Thymus (tissue), 11 donors: ENCODE data around the gene THEMIS. TPM values are rescaled to one million over a fixed set of nuclear protein-coding genes. Genes with fewer than 3 reads are reported as not detected.

Experiments used
- DNase-seq, 9 donors: peaks; one replicate each; pipeline ENCODE4 v3.0.0-alpha.2; 2013; ENCODE audit warnings: low spot score in 9 of 9, low read depth in 6 of 9, missing footprints in 1 of 9
- H3K27ac ChIP-seq, 2 donors: one replicate each; pipeline ENCODE4 v1.5.1; 2013; ENCODE audit warnings: control low read depth in 1 of 2, low read depth in 1 of 2, low read length in 1 of 2, mild to moderate bottlenecking in 1 of 2, moderate library complexity in 1 of 2
- H3K27me3 ChIP-seq, 2 donors: one replicate each; pipeline ENCODE4 v1.5.1; 2013; ENCODE audit warnings: low read length in 1 of 2; ENCODE audit not compliant: control insufficient read depth in 2 of 2, insufficient read depth in 1 of 2
- H3K36me3 ChIP-seq, 2 donors: one replicate each; pipeline ENCODE4 v1.5.1; 2013; ENCODE audit warnings: low read length in 1 of 2, mild to moderate bottlenecking in 1 of 2, moderate library complexity in 1 of 2; ENCODE audit not compliant: control insufficient read depth in 2 of 2, insufficient read depth in 2 of 2
- H3K4me1 ChIP-seq, 2 donors: one replicate each; pipeline ENCODE4 v1.5.1; 2013; ENCODE audit warnings: low read length in 2 of 2; ENCODE audit not compliant: control insufficient read depth in 2 of 2, insufficient read depth in 2 of 2
- H3K4me3 ChIP-seq, 2 donors: one replicate each; pipeline ENCODE4 v1.5.1; 2013; ENCODE audit warnings: low read length in 2 of 2, control low read depth in 1 of 2, mild to moderate bottlenecking in 1 of 2
- H3K9me3 ChIP-seq, 2 donors: one replicate each; pipeline ENCODE4 v1.5.1; 2013; ENCODE audit warnings: low read length in 1 of 2, mild to moderate bottlenecking in 1 of 2; ENCODE audit not compliant: control insufficient read depth in 2 of 2, insufficient read depth in 1 of 2
- WGBS: extraction: QIAGEN DNeasy Blood & Tissue Kit; methylation state at CpG from one replicate; pipeline ENCODE4 v1.1.7; 2013; 5-methylcytosine and 5-hydroxymethylcytosine counted together
- polyA plus RNA-seq: library from polyadenylated mRNA; stranded (reverse); fragments of 200-250 nt; gene quantifications from one replicate; pipeline ENCODE4 v1.2.3, GENCODE V29; 2013
- total RNA-seq: library from RNA; stranded (reverse); fragments of 120-200 nt; gene quantifications from one replicate; pipeline ENCODE4 v1.2.4, GENCODE V29; 2013
- donor health status: healthy.

The THEMIS gene
- total and polyA plus RNA-seq, 2 donors = 17.2 to 71.3 TPM

DNA sequence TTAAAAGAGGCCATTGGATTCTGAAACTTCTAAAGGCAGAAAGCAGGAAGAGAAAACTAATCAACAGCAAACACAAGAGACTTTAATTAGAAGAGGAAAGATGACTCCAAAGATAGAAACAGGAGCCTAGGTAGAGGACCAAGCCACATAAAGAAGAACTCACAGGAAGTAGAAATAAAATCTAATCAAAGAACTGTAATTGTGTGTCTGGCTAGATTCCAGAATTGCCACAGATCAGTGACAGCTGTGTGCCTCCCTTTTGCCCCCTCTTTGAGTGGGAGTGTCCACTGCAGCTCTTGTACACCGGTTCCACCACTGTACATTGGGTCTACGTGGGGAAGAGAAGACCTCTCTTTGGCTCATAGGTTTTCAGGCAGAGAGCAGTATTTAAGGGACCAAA is 22.3 kb upstream of the THEMIS start:
- peaks cover 22 to 44% of the 10 kb centered on the region in 2 donors for H3K4me1 ChIP-seq
- peaks cover 0 to 2% of the 10 kb centered on the region in 2 donors for H3K36me3 ChIP-seq
- H3K27me3 ChIP-seq = no peaks in the 10 kb centered on the region
- peak in 1 of 9 donors; percentile 42 for DNase-seq
- H3K4me3 ChIP-seq = no peak overlapping the region
- peaks cover 1 to 10% of the 10 kb centered on the region in 2 donors for H3K9me3 ChIP-seq
- H3K27ac ChIP-seq = no peak overlapping the region
- WGBS = 28% methylated on average over 2 of the region's 2 CpGs

DNA sequence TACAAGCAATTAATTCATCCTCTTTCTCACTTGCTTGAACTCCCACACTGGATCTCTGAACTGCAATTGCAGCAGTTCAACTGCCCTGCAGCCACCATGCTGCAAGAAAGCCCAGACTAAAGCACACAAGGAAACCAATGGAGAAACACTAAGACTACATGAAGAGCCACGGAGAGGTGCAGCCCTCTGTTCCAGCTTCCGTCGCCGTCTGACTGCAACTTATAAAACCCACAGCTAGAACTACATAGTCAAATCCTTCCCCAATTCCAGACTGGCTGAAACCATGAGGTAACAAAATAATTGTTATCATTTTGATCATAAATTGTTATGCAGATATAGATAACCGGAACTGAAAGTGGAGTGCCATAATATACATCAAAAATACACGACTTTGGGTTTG is 21.1 kb upstream of the THEMIS start:
- H3K27me3 ChIP-seq = no peaks in the 10 kb centered on the region
- no peak overlapping the region for H3K4me3 ChIP-seq
- H3K27ac ChIP-seq = no peak overlapping the region
- peaks cover 0 to 2% of the 10 kb centered on the region in 2 donors for H3K36me3 ChIP-seq
- 94% methylated on average over 6 of the region's 6 CpGs for WGBS
- H3K4me1 ChIP-seq = peaks cover 25 to 48% of the 10 kb centered on the region in 2 donors
- H3K9me3 ChIP-seq = peaks cover 1 to 10% of the 10 kb centered on the region in 2 donors
- DNase-seq = no peak

DNA sequence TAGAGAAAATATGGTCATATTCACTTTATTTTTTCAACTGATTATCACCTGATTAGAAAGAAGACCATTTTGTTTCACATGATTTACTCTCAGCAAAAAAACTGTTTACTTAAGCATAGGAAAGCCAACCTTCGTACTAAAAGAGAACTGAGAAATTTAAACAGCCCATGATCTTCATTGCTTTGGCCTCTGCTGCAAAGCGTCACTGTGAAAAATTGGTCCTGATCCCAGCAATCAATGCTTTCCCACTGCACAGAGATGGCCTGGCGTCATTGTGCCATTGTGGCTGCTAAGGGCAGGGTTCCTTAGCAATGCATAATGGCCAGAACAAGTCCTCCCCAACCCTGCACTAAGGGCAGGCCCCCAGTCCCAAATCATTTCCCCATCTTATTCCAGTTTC is 19.9 kb upstream of the THEMIS start:
- 96% methylated on average over 3 of the region's 3 CpGs for WGBS
- Histone ChIP-seq H3K4me3 (no peak overlapping the region), H3K27me3 (no peaks in the 10 kb centered on the region), H3K36me3 (no peaks in the 10 kb centered on the region), H3K27ac (no peak overlapping the region), H3K4me1 (peaks cover 25 to 48% of the 10 kb centered on the region in 2 donors), H3K9me3 (no peaks in the 10 kb centered on the region)
- no peak for DNase-seq

DNA sequence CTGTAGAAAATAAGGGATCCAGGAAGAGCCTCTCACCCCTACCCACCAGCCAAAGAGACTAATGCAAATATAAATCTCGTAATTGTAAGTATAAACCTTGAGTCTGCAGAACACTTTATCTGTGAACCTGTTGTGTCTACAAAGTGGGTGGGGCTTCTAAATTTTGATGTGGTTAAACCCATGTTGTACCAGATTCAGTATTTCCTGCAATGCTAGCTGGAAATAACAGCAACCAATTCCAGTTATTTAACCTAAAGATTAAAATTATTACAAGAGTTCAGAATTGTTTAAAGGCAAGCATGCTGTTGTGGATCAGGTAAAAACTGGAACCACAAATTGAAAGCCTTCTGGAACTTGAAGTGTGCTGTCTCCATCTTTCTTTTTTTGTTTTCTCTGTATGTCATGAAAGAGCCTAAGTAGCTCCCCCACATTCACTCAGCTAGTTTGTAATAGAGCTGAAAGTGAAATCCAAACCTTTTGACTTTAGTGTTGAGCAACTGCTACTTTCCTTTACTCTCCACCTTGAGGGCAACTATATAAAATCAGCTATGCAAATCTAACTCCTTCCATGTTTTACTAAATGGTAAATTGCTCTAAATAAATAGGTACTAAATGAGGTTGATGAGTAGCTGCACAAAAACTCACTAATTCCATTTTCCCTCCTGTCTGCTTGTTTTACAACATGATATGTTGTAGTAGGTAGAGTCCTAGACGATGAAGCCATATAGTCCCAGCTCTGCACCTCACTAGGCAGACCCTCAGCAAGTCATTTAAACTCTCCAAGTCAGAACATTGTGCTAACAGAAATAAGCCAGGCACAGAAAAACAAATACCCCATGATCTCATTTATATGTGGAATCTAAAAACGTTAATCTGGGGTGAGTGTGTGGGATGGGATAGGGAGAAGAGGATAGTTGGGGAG is 17.9 kb upstream of the THEMIS start:
- Histone ChIP-seq H3K9me3 (no peaks in the 10 kb centered on the region), H3K27ac (peak overlapping the region; percentile 32 to 72), H3K4me1 (peaks cover 25 to 45% of the 10 kb centered on the region in 2 donors), H3K4me3 (peak overlapping the region; percentile 15 to 23), H3K36me3 (no peaks in the 10 kb centered on the region), H3K27me3 (no peaks in the 10 kb centered on the region)
- peak; percentile 59 to 93 (median 77) for DNase-seq
- WGBS = 60% methylated on average over 3 of the region's 3 CpGs

DNA sequence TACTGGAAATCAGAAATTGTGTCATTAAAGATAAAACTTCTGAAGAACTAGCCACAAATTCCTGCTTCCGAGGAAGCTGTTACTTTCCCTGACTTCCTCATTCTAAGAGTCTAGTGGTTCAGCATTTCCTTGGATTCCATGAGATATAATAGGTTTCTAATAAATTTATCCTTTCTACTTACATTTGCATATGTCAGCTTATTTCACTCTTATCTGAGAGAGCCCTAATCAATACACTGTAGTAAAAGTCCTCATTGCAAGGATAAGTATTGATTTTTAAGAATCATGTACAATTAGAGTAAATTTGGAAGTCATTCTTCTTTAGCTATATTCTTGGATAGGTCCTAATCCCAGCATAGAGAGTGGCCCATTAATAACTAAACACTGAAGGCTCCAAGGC is 16.9 kb upstream of the THEMIS start:
- peaks cover 19 to 38% of the 10 kb centered on the region in 2 donors for H3K4me1 ChIP-seq
- no peak overlapping the region for H3K27ac ChIP-seq
- H3K4me3 ChIP-seq = peak overlapping the region in 1 of 2 donors; percentile 15
- no peaks in the 10 kb centered on the region for H3K9me3 ChIP-seq
- no peaks in the 10 kb centered on the region for H3K27me3 ChIP-seq
- no peak for DNase-seq
- WGBS = 85% methylated on average over 1 of the region's 1 CpG
- no peaks in the 10 kb centered on the region for H3K36me3 ChIP-seq

DNA sequence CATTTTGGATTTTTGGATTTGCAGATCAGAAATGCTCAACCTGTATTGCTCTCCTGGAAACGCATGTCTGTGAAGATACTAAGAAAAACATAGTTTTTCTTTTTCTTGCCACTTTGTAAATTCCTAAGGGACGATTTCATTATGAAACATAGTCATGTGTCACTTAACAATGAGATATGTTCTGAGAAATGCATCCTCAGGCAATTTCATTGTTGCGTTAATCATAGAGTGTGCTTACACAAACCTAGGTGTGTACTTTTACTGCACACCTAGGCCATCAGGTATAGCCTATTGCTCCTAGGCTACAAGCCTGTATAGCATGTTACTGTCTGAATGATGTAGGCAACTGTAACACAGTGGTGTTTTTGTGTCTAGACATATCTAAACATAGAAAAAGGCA is 13.4 kb upstream of the THEMIS start:
- WGBS = 97% methylated on average over 3 of the region's 3 CpGs
- Histone ChIP-seq H3K9me3 (peaks cover 2 to 5% of the 10 kb centered on the region in 2 donors), H3K27me3 (no peaks in the 10 kb centered on the region), H3K36me3 (no peaks in the 10 kb centered on the region), H3K4me1 (peaks cover 6 to 11% of the 10 kb centered on the region in 2 donors), H3K4me3 (no peak overlapping the region), H3K27ac (no peak overlapping the region)
- DNase-seq = no peak

DNA sequence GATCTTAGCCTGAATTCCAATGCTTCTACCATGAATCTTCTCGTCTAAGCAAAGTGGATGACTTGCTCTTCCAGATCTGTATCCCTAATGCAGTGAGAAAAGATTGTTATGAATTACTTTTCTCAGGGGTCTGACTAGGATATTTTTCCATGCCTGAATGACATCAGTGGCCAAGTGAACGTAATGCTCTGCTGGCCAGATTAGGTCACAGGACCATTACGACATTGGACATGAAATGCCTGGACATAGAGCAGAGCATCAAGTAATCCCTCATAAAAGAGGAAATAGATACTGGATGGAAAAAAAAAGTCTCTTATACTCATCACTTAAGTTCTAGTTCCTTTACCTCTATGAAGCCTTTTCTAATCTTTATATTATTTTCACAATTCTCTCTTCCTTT is 12.1 kb upstream of the THEMIS start:
- no peak for DNase-seq
- no peak overlapping the region for H3K4me3 ChIP-seq

DNA sequence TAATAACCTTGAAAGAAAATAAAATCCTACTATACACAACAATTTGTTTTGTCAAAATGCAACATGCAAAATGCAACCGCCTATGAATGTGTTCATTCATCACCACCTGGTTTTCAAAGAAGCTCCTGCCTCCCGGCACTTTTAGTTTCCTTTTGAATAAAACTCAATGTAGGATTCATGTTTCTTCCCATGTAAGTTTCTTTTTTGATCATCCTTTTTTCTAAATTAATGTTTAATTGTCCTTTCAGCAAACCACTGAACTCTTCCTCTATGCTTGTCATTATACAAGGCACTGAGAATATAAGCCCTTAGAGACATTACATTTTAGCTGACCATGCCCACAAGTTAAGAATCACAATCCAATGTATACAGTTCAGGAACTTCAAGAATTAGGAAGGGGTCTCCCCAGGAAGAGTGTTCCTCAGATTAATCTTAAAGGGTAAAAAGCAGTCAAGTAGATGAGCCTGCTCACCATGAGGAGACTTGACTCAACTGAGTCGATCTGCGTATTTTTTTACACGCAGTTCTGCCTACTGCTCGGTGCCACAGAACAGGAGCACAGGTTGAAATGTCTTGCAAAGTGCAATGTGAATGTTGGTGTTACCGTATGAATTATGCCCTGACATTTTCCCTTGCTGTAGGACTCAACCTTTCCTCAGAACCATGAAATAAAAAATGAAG is 7.2 kb upstream of the THEMIS start:
- H3K27me3 ChIP-seq = no peaks in the 10 kb centered on the region
- 96% methylated on average over 7 of the region's 7 CpGs for WGBS
- peaks cover 2 to 5% of the 10 kb centered on the region in 2 donors for H3K9me3 ChIP-seq
- peaks cover 4 to 6% of the 10 kb centered on the region in 2 donors for H3K4me1 ChIP-seq
- H3K27ac ChIP-seq = no peak overlapping the region
- DNase-seq = no peak
- H3K36me3 ChIP-seq = no peaks in the 10 kb centered on the region
- H3K4me3 ChIP-seq = no peak overlapping the region

More for the DNA sequence above, 12.1 kb upstream of the THEMIS start:
- H3K27me3 ChIP-seq = no peaks in the 10 kb centered on the region
- H3K4me1 ChIP-seq = peaks cover under 1 to 4% of the 10 kb centered on the region in 2 donors
- H3K9me3 ChIP-seq = peaks cover 2 to 5% of the 10 kb centered on the region in 2 donors
- H3K36me3 ChIP-seq = no peaks in the 10 kb centered on the region
- H3K27ac ChIP-seq = no peak overlapping the region
- 96% methylated on average over 3 of the region's 3 CpGs for WGBS

DNA sequence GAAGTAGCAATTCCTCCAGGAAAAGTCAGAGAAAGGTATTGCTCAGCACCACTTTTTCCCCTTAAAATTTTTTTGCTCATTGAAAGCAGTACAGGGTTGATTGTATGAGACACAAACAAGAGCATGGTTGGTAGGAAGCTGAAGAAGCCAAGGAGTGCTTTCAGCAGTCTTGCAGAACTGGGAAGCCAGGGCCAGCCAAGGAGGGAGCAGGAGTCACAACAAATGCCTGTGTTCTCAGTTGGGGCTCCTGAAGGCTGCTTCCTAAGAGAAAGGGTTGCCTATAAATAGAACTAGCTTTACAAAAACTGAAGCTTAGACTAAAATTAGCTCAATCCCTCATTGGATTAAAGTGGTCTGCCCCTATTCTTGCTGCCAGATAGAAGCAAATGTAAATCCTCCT is 3.3 kb upstream of the THEMIS start:
- H3K4me1 ChIP-seq = peaks cover 7 to 26% of the 10 kb centered on the region in 2 donors
- H3K36me3 ChIP-seq = no peaks in the 10 kb centered on the region
- H3K4me3 ChIP-seq = no peak overlapping the region
- no peak overlapping the region for H3K27ac ChIP-seq
- DNase-seq = no peak
- no peaks in the 10 kb centered on the region for H3K27me3 ChIP-seq
- H3K9me3 ChIP-seq = no peaks in the 10 kb centered on the region
